SK-N-SH treated with all-trans-retinoic acid at 6 μM for 48 hours (cell line): ENCODE results near the gene KCNK1.

Experiments
- ZC3H10 ChIP-seq: fragments of 250-450 bp; sonication (Bioruptor Pico); IDR thresholded peaks from 2 replicates; pipeline ENCODE4 v1.5.1; 2021; ENCODE audit warnings: mild to moderate bottlenecking, moderate library complexity
- ZNF70 ChIP-seq: fragments of 450-650 bp; formaldehyde crosslinking; IDR thresholded peaks from 2 replicates; pipeline ENCODE4 v1.5.0; 2020; ENCODE audit warnings: mild to moderate bottlenecking, moderate library complexity

GRCh38 chr1:233647073-233647472 lies 33.2 kb downstream of the KCNK1 start:
- TF ChIP-seq ZC3H10 (no peak), ZNF70 (CRISPR knock-in tag) (no peak)
